SK-N-SH (cell line): Measurements from ENCODE around the gene PRRX1. TPM values are rescaled to one million over a fixed set of nuclear protein-coding genes. Genes with fewer than 3 reads are reported as not detected.

Experiments used
- CTCF ChIA-PET: fragments of 300-600, 350-600 bp; formaldehyde crosslinking; extraction: SDS; loops from one replicate; lab custom pipeline; 2021; lab: Yijun Ruan, JAX
- POLR2A ChIA-PET: fragments of 350-600 bp; sonication (Branson Sonifier 250); formaldehyde crosslinking; extraction: SDS; loops from one replicate; lab custom pipeline; 2020; ENCODE audit warnings: antibody characterized with exemption, inconsistent platforms; lab: Yijun Ruan, JAX
- DNase-seq: peaks from one replicate; pipeline ENCODE4 v3.0.0; 2012
- H2AFZ ChIP-seq: fragments of 200-600 bp; sonication (generic); 2 replicates; pipeline ENCODE4 v1.8.1; 2016; ENCODE audit warnings: antibody characterized with exemption, mild to moderate bottlenecking, low read depth
- H3F3A ChIP-seq: fragments of 200-600 bp; sonication (generic); replicated peaks from 2 replicates; pipeline ENCODE3; 2016; ENCODE audit warnings: antibody characterized with exemption, mild to moderate bottlenecking; ENCODE audit not compliant: insufficient read depth
- H3K27ac ChIP-seq, 2 experiments: fragments of 200-500 bp in 1 of 2; fragments of 200-600 bp in 1 of 2; sonication (Bioruptor generic) in 1 of 2; sonication (generic), shearing (Covaris generic) in 1 of 2; 2 replicates each; pipeline versions ENCODE4 v1.5.1 to v1.6.1; 2014 to 2016; ENCODE audit warnings: low read depth in 2 of 2, inconsistent platforms in 1 of 2, low read length in 1 of 2, mild to moderate bottlenecking in 1 of 2, mixed read lengths in 1 of 2
- H3K27me3 ChIP-seq: fragments of 200-600 bp; sonication (generic), shearing (Covaris generic); 2 replicates; pipeline ENCODE4 v1.6.1; 2016; ENCODE audit warnings: mixed run types; ENCODE audit not compliant: insufficient read depth
- H3K36me3 ChIP-seq, 2 experiments: fragments of 200-500 bp in 1 of 2; fragments of 200-600 bp in 1 of 2; sonication (Bioruptor generic) in 1 of 2; sonication (generic) in 1 of 2; replicated peaks in 1 of 2; 2 replicates each; pipeline versions ENCODE3 to v1.5.1; 2014 to 2016; ENCODE audit warnings: low read length in 1 of 2, mild to moderate bottlenecking in 1 of 2; ENCODE audit not compliant: insufficient read depth in 2 of 2, control insufficient read depth in 1 of 2
- H3K4me1 ChIP-seq, 2 experiments: fragments of 200-500 bp in 1 of 2; fragments of 200-600 bp in 1 of 2; sonication (Bioruptor generic) in 1 of 2; sonication (generic), shearing (Covaris generic) in 1 of 2; 2 replicates each; pipeline versions ENCODE4 v1.5.1 to v1.6.1; 2014 to 2016; ENCODE audit warnings: low read depth in 1 of 2, low read length in 1 of 2, mixed run types in 1 of 2; ENCODE audit not compliant: insufficient read depth in 2 of 2, control insufficient read depth in 1 of 2
- H3K4me2 ChIP-seq: fragments of 200-600 bp; sonication (generic), shearing (Covaris generic); 2 replicates; pipeline ENCODE4 v1.6.1; 2017; ENCODE audit warnings: mixed run types
- H3K4me3 ChIP-seq, 2 experiments: fragments of 200-500 bp in 1 of 2; fragments of 200-600 bp in 1 of 2; sonication (Bioruptor generic) in 1 of 2; sonication (generic), shearing (Covaris generic) in 1 of 2; 2 replicates each; pipeline versions ENCODE4 v1.5.1 to v1.8.1; 2014 to 2016; ENCODE audit warnings: low read depth in 2 of 2, inconsistent platforms in 1 of 2, low read length in 1 of 2, mild to moderate bottlenecking in 1 of 2, mixed read lengths in 1 of 2, moderate library complexity in 1 of 2
- H3K79me2 ChIP-seq: fragments of 200-600 bp; sonication (generic); 2 replicates; pipeline ENCODE4 v1.8.1; 2017; ENCODE audit warnings: mild to moderate bottlenecking; ENCODE audit not compliant: insufficient read depth
- H3K9ac ChIP-seq: fragments of 200-600 bp; sonication (generic); 2 replicates; pipeline ENCODE4 v1.6.1; 2017; ENCODE audit warnings: mixed run types
- H3K9me2 ChIP-seq: fragments of 200-600 bp; sonication (generic); 2 replicates; pipeline ENCODE4 v1.6.1; 2017; ENCODE audit warnings: mixed run types
- H3K9me3 ChIP-seq: fragments of 200-600 bp; sonication (generic); 2 replicates; pipeline ENCODE4 v1.6.1; 2017; ENCODE audit warnings: mixed run types, mild to moderate bottlenecking, moderate library complexity
- H4K20me1 ChIP-seq: fragments of 200-600 bp; sonication (generic); 2 replicates; pipeline ENCODE4 v1.6.1; 2017; ENCODE audit warnings: mild to moderate bottlenecking, mixed run types; ENCODE audit not compliant: insufficient read depth
- EZH2phosphoT487 ChIP-seq: fragments of 200-600 bp; sonication (generic); IDR thresholded peaks from 2 replicates; pipeline ENCODE4 v1.6.1; 2017; ENCODE audit warnings: low read depth, mixed run types, mild to moderate bottlenecking, antibody characterized with exemption, moderate library complexity, borderline replicate concordance
- FOSL2 ChIP-seq: IDR thresholded peaks from 2 replicates; pipeline ENCODE4 v1.4.0; 2012; ENCODE audit warnings: low read depth, mild to moderate bottlenecking, moderate library complexity, borderline replicate concordance
- FOXM1 ChIP-seq: IDR thresholded peaks from 2 replicates; pipeline ENCODE4 v1.4.0; 2012; ENCODE audit warnings: low read depth, mild to moderate bottlenecking
- JUND ChIP-seq: IDR thresholded peaks from 2 replicates; pipeline ENCODE4 v1.4.0; 2012
- POLR2AphosphoS5 ChIP-seq: IDR thresholded peaks from 2 replicates; pipeline ENCODE4 v1.6.1; 2012; ENCODE audit warnings: low read depth, low read length
- RAD21 ChIP-seq: IDR thresholded peaks from 2 replicates; pipeline ENCODE4 v1.6.1; 2012; ENCODE audit warnings: mild to moderate bottlenecking, low read length
- SMC3 ChIP-seq: IDR thresholded peaks from 2 replicates; pipeline ENCODE4 v1.6.1; 2012; ENCODE audit warnings: low read depth, low read length, improper control_type of control experiment
- TAF1 ChIP-seq: IDR thresholded peaks from 2 replicates; pipeline ENCODE4 v1.6.1; 2012; ENCODE audit warnings: low read depth, mild to moderate bottlenecking, low read length, moderate library complexity, borderline replicate concordance
- TEAD4 ChIP-seq: IDR thresholded peaks from 2 replicates; pipeline ENCODE4 v1.4.0; 2012; ENCODE audit warnings: mild to moderate bottlenecking, borderline replicate concordance; ENCODE audit not compliant: insufficient read depth
- WGBS: methylation state at CpG from one replicate; pipeline ENCODE4 v1.1.6; 2017; ENCODE audit warnings: low lambda C conversion rate; 5-methylcytosine and 5-hydroxymethylcytosine counted together
- polyA plus RNA-seq, 3 experiments: library from polyadenylated mRNA; depleted of rRNA; stranded (reverse); fragments of >200 nt; gene quantifications; 2 replicates each; pipeline ENCODE4 v1.2.3, GENCODE V29; 2012
- TF ChIP-seq, protein P1 (sequence below): fragments of 150-350 bp; IDR thresholded peaks from 2 replicates; pipeline ENCODE4 v1.6.1; 2017; ENCODE audit warnings: antibody characterized with exemption, low read length, low read depth, borderline replicate concordance
- TF ChIP-seq, protein P2 (sequence below): IDR thresholded peaks from 2 replicates; pipeline ENCODE4 v1.4.0; 2012; ENCODE audit warnings: low read depth, borderline replicate concordance

PRRX1 gene
- polyA plus RNA-seq, 1 of the 3 experiments (the other 2 are of a cell fraction), result 356 TPM

DNA sequence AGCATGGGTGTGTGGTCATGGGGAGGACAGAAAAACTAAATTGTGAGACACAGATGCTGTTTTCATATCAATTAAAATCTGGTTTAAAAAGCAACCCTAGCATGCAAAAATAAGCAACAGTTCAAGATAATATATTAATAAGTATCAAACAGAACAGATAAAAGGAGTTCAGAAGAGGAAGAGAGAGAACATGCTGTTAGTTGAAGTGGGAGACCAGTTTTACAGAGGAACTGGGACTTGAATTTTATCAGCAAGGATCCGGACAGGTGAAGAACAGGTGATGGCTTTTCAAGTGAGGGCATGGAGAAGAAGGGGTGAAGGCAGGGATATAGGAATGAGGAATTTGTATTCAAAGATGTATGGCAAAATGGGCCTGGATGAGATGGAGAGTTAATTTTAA, 75.9 kb downstream of the PRRX1 start:
- DNase-seq, result no peak
- Histone ChIP-seq H3K27ac (peak overlapping the region in 1 of 2 experiments; percentile 55; a peak in 1 of 4 replicates), H3F3A (peaks cover 80% of the 10 kb centered on the region), H3K9me3 (no peaks in the 10 kb centered on the region), H2AFZ (no peak overlapping the region), H3K27me3 (no peaks in the 10 kb centered on the region), H3K9ac (no peak overlapping the region), H3K4me3 (no peak overlapping the region), H3K4me2 (no peak overlapping the region), H3K79me2 (no peaks in the 10 kb centered on the region), H3K9me2 (no peaks in the 10 kb centered on the region), H3K4me1 (peaks cover 4 to 5% of the 10 kb centered on the region in 2 experiments; a peak in 2 of 4 replicates), H4K20me1 (no peaks in the 10 kb centered on the region), H3K36me3 (peaks cover 46 to 52% of the 10 kb centered on the region in 2 experiments)
- 31% methylated on average over 1 of the region's 1 CpG for WGBS
- POLR2A ChIA-PET, result no interaction called here
- TF ChIP-seq EZH2phosphoT487 (no peak), SMC3 (no peak), TAF1 (no peak), POLR2AphosphoS5 (peak; percentile 62; the same call in 1 of the 2 replicates), TEAD4 (no peak), RAD21 (no peak), FOXM1 (no peak)
- CTCF ChIA-PET, result no interaction called here

DNA sequence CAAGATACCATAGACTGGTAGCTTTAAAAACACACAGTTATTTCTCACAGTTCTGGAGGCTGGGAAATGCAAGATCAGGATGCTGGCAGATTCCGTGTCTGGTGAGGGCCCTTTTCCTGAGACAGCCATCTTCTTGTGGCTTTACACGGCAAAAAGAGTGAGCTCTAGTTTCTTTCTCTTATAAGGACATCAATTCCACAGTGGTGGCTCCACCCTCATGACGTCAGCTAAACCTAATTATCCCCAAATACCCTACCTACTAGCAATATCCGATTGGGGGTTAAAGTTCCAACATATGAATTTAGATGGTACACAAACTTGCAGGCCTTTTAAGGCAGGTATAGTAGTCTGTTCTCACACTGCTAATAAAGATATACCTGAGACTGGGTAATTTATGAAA, 77.7 kb downstream of the PRRX1 start:
- H3K4me2 ChIP-seq, result no peak overlapping the region

More for the DNA sequence above, 77.7 kb downstream of the PRRX1 start:
- H3K27me3 ChIP-seq, result no peaks in the 10 kb centered on the region
- no peak for DNase-seq
- H2AFZ ChIP-seq, result no peak overlapping the region
- peaks cover 29 to 34% of the 10 kb centered on the region in 2 experiments for H3K36me3 ChIP-seq
- 25% methylated on average over 4 of the region's 4 CpGs for WGBS
- H3K4me1 ChIP-seq, result no peaks in the 10 kb centered on the region
- no peak overlapping the region for H3K4me3 ChIP-seq
- peak overlapping the region in 1 of 2 experiments; percentile 55; a peak in 2 of 4 replicates for H3K27ac ChIP-seq
- H3K9me2 ChIP-seq, result no peaks in the 10 kb centered on the region
- H3K9ac ChIP-seq, result no peak overlapping the region
- H3F3A ChIP-seq, result peaks cover 61% of the 10 kb centered on the region
- H4K20me1 ChIP-seq, result no peaks in the 10 kb centered on the region
- TF ChIP-seq SMC3 (no peak), TEAD4 (no peak), JUND (peak; percentile 34), FOSL2 (peak; percentile 26; the same call in 1 of the 2 replicates), POLR2AphosphoS5 (peak; percentile 72)
- TF ChIP-seq, protein P1, sequence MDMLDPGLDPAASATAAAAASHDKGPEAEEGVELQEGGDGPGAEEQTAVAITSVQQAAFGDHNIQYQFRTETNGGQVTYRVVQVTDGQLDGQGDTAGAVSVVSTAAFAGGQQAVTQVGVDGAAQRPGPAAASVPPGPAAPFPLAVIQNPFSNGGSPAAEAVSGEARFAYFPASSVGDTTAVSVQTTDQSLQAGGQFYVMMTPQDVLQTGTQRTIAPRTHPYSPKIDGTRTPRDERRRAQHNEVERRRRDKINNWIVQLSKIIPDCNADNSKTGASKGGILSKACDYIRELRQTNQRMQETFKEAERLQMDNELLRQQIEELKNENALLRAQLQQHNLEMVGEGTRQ, result no peak
- TF ChIP-seq, protein P2, sequence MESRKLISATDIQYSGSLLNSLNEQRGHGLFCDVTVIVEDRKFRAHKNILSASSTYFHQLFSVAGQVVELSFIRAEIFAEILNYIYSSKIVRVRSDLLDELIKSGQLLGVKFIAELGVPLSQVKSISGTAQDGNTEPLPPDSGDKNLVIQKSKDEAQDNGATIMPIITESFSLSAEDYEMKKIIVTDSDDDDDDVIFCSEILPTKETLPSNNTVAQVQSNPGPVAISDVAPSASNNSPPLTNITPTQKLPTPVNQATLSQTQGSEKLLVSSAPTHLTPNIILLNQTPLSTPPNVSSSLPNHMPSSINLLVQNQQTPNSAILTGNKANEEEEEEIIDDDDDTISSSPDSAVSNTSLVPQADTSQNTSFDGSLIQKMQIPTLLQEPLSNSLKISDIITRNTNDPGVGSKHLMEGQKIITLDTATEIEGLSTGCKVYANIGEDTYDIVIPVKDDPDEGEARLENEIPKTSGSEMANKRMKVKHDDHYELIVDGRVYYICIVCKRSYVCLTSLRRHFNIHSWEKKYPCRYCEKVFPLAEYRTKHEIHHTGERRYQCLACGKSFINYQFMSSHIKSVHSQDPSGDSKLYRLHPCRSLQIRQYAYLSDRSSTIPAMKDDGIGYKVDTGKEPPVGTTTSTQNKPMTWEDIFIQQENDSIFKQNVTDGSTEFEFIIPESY, result no peak
- no peaks in the 10 kb centered on the region for H3K79me2 ChIP-seq
- POLR2A ChIA-PET, result no interaction called here
- no peaks in the 10 kb centered on the region for H3K9me3 ChIP-seq
- CTCF ChIA-PET, result interaction anchor here (0.6 kb wide), 1 partner anchor 52 kb away, joined by 3 read pairs; no protein-coding TSS in a partner anchor
